Hypothalamus (tissue), 51 donors: Measurements from ENCODE around the gene SEC14L2.
A peak's percentile ranks its signal among the peaks of the same experiment; 100 is the strongest.

Experiments
- DNase-seq, 51 donors: peaks; one replicate each; lab custom pipeline; 2025; lab: John Stamatoyannopoulos, UW

SEC14L2 gene

DNA sequence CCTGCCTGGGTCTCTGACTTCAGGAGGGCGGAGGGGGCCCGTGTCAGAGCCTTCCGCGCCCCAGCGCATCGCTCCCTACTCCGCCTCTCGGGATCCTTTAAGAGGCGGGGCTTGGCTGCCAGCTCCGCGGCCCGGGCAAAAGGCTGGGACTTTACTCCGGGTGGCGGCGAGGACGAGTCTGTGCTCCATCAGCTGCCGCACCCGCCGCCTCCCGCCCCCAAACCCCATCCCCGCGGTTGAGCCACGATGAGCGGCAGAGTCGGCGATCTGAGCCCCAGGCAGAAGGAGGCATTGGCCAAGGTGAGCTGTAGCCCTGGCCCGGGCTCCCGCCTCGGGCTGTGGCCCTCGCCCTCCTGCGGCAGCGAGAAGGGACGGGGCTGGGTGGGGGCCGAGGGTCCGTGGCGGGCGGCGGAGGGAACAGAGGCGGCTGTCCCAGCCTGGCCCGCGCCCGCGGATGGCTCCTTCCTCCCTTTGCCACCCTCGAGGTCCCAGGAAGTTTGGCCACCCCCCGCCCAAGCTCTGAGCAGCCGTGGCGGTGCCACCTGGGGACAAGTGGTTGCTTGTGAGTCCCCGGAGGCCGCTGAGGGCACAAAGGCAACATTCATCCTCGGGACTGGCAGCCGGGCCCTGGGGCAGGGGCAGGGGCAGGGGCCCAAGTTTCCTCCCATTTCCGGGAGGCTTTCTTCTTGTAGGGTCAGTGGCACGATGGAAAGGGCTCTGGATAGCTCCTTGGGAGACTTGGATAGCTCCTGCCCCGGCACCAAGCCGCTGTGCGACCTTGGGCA is at the start of gene SEC14L2:
TSS of gene SEC14L2 (plus strand) at position 148 of the 785 bp plus-strand sequence. CDS start at position 247, 99 bp downstream.
- DNase-seq: peak in 49 of 51 donors; percentile 10 to 85 (median 68)

- DNase-seq: no peak
Observed at GRCh38 chr22:30347255-30347892, 49.4 kb upstream of the SEC14L2 start.

DNA sequence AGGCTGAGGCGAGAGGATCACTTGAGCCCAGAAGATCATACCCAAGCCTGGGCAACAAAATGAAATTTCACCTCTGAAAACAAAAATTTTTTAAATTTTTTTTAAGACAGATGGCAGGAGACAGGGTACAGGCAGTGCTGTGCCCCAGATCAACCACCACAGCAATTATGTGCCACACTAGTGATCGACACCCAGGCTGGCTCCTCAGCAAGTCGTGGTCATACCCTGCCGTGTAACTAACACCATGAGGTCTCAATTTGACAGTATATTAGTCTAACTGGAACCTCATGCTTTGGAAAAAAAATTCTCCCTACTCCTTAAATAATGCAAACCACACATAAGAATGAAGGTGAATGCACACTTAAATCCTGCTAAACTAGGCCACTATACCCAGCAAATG is 48.4 kb upstream of the SEC14L2 start:
- no peak for DNase-seq

DNA sequence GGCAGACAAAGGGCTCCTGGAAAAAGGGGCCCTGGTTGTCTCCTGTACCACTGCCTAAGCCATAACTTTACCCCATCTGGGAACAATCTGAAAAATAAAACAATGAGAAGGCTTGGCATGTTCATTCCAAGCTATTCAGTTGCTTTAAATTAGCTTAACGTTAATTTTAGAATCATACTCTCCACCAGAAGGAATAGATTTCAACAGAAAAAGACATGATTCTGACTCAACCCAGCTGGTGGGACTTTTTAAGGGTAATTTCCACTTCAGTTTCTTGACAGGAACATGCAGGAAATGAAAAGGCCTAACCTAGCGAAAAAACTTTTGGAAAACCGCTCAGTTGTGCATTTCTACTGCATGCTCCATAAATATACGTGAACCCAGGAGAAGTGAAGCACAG is 48.0 kb upstream of the SEC14L2 start:
- DNase-seq: peak in 1 of 51 donors; percentile 37

DNA sequence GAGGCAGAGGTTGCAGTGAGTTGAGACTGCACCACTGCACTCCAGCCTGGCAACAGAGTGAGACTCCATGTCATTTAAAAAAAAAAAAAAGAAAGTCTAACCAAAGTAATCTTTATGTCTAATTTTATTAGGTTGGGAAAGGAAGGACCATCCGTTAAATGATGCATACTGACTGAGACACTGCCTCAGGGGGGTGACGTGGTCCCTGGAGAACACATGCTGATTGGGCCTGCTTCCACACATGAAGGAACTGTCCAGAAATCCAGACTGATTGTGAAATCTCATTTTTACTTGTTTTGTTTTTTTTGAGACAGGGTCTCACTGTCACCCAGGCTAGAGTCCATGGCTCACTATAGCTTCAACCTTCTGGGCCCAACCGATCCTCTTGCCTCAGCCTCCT is 45.6 kb upstream of the SEC14L2 start:
- DNase-seq: no peak

- no peak for DNase-seq
Observed at GRCh38 chr22:30354644-30355043, 42.2 kb upstream of the SEC14L2 start.

DNA sequence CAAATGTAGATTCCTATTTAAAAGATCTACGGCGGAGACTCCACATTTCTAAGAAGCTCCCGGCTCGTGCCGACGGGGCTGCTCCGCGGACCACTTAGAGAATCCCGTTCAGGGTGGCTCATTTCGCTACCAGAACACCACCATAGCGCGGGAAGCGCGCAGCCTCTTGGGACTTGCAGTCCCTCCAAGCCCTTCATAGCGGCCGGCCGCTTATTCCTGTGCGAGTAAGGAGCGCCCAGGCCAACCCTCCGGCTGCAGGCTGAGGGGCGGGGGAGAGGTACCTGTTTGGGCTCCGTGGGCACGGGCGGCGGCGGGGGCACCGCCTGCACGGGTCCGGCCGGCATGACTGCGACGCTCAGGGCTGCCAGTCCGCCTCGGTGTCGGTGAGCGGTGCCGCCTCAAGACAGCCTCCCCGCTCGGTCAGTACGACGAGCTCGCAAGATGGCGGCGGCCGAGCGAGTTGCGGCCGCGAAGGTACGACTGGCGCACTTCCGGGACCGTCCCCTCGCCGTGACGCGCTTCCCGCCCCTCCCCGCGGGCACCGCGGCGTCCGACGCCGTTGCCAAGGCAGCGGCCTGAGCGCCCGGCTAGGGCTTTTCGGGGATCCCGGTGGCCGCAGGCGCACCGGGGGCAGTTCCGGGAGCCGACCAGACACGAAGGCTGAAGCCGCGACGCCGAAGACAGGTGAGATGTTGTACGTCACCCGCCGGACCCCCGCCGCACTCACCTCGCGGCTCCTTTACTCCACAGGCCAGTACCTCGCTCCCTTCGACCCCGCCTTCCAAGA is 40.2 kb upstream of the SEC14L2 start, which contains the start of the genes CCDC157 and SF3A1:
TSS of gene CCDC157 (plus strand) at position 559 of the 787 bp plus-strand sequence. CDS start 8,994 bp downstream, outside the sequence.
TSS of gene SF3A1 (minus strand) at position 446 of the 787 bp plus-strand sequence. CDS start at position 344, 102 bp downstream.
- DNase-seq: peak; percentile 50 to 96 (median 84)

- no peak for DNase-seq
Observed at GRCh38 chr22:30357236-30357570, 39.6 kb upstream of the SEC14L2 start.

GRCh38 chr22:30357650-30358215 is 39.1 kb upstream of the SEC14L2 start:
- no peak for DNase-seq

GRCh38 chr22:30358541-30358940 is 38.3 kb upstream of the SEC14L2 start:
- DNase-seq: no peak

DNA sequence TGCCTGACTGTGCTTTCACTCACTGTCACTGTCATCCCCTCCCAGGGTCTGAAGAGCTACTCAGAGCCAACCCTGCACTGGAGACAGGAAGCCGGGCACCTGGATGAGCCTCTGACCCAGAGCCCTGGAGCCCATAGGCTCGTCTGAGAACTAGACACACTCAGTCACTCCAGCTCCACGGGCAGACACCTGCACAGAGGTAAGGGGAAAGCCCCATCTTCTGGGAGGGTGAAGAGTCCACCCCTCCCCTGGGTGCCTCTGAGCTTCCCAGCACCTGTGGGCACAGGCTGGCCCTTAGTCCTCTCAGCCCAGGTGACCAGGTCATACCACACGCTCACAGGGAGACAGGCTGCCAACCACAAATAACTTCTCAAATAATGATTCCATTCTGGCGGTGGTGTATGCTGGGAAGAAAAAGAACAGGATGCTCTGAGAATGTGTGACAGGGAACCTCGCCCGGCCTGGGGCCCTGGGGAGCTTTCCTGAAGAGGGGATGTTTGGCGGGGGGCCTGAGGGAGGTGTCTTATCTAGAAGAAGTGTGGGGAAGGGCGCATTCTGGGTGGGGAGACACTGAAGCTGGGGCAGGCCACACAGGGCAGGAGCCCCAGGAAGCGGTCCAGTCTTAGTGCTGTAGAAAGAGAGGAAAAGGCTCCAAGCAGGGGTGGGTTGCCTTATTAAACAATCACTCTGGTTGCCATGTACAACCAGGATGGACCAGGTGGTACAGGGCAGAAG is 34.7 kb upstream of the SEC14L2 start:
- DNase-seq: no peak

- DNase-seq: no peak
Observed at GRCh38 chr22:30362651-30363281, 34.1 kb upstream of the SEC14L2 start.

- DNase-seq: no peak
Observed at GRCh38 chr22:30365891-30366290, 30.9 kb upstream of the SEC14L2 start.

DNA sequence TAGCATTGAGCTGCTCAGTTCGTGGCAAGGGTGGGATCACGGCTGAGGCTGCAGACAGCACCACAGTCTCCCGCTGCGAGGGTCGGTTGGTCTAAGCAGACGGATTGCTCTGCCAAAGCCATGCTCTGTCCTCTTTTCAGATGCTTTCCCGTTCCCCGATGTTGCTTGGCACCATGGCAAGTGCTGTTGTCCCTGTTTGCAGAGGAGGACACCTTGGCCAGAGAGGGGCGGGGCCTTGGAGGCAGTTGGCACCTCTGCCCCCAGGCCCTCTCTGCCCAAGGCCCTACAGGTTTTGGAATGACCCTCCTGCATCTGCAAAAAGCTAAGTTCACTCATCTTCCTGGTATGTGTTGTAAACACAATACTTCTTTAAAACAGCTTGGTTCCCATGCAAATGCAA is 28.4 kb upstream of the SEC14L2 start:
- no peak for DNase-seq

DNA sequence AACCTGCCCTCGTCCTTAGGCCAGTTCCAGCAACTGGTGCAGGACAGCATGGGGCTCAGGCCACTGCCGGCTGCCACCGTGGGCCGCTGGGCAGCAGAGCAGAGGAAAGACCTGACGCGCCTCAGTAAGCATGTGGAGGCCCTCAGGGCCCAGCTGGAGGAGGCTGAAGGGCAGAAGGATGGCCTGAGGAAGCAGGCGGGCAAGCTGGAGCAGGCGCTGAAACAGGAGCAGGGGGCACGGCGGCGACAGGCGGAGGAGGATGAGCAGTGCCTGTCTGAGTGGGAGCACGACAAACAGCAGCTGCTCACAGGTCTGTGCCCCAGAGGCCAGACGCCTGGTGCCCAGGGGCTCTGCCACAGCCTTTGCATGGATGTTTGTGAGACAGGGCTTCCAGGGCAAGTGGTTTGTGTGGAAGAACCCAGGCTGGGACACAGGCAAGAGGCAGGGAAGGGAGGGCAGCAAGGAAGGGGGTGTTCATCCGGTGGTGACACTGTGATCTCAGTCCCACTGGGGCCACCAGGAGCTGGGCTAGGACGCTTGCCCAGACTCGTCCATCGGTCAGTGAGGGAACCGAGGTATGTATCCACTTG is 26.1 kb upstream of the SEC14L2 start:
- no peak for DNase-seq

- no peak for DNase-seq
Observed at GRCh38 chr22:30371321-30371720, 25.5 kb upstream of the SEC14L2 start.

DNA sequence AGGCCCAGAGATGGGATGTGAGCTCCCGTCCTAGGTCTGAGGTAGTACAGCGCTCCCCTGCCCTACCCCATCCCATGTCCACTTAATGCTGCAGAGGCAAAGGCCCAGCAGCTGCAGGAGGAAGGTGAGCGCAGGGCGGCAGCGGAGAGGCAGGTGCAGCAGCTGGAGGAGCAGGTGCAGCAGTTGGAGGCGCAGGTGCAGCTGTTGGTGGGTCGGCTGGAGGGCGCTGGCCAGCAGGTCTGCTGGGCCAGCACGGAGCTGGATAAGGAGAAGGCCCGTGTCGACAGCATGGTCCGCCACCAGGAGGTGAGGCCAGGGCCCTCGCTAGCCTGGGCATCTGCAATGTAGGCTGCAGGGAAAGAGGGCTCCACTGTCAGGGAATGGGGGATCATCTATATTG is 24.8 kb upstream of the SEC14L2 start:
- DNase-seq: no peak

DNA sequence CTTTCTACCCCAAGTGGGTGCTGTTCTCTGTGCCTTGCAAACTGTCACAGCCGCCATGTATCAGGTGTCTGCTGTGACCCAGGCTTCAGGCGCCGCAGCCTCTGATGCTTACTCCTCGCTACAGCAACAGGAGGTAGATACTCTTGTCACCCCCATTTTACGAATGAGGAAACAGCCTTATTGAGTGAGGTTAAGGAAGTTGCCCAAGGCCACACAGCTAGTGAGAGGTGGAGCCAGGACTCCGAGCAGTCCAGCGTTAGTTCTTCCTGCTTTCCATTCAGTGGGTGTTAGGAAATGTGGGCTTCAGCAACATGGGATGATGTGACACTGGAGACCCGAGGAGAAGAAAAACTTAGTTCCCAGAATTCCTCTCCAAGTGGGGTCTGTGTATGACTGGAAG is 23.9 kb upstream of the SEC14L2 start:
- DNase-seq: no peak
